Left lung (tissue), 10 donors: ENCODE data around the gene TIE1. TPM values are rescaled to one million over a fixed set of nuclear protein-coding genes. Genes with fewer than 3 reads are reported as not detected.

Source experiments
- ATAC-seq: fragments of 200-7000 bp; cut with Tn5 transposase; one replicate; pipeline ENCODE4 v1.9.1; 2020; ENCODE audit warnings: moderate library complexity
- DNase-seq, 4 donors: peaks; one replicate each; pipeline ENCODE4 v3.0.0-alpha.2; 2013 to 2020
- H3K27ac ChIP-seq, 2 donors: fragments of 200-600 bp; sonication (generic) in 1 of 2; one replicate each; pipeline versions ENCODE4 v1.5.0 to v1.8.0; 2020 to 2021
- H3K27me3 ChIP-seq, 2 donors: fragments of 200-600 bp; sonication (generic) in 1 of 2; one replicate each; pipeline versions ENCODE4 v1.5.0 to v1.8.0; 2020 to 2021
- H3K36me3 ChIP-seq, 2 donors: fragments of 200-600 bp; sonication (generic) in 1 of 2; one replicate each; pipeline versions ENCODE4 v1.5.0 to v1.8.0; 2020 to 2021
- H3K4me1 ChIP-seq, 2 donors: fragments of 200-600 bp; one replicate each; pipeline ENCODE4 v1.8.0; 2021
- H3K4me3 ChIP-seq, 2 donors: fragments of 200-600 bp; sonication (generic) in 1 of 2; one replicate each; pipeline versions ENCODE4 v1.5.0 to v1.8.0; 2020 to 2021; ENCODE audit warnings: mild to moderate bottlenecking in 1 of 2
- H3K9me3 ChIP-seq, 2 donors: fragments of 200-600 bp; sonication (generic) in 1 of 2; one replicate each; pipeline versions ENCODE4 v1.5.0 to v1.8.0; 2020 to 2021
- CTCF ChIP-seq, 2 donors: fragments of 200-600 bp; sonication (generic) in 1 of 2; IDR thresholded peaks; one replicate each; pipeline versions ENCODE4 v1.5.0 to v1.8.0; 2021; ENCODE audit warnings: antibody characterized with exemption in 2 of 2
- intact Hi-C, 2 donors: fragments of 100-400 bp; cut with DNase I; formaldehyde crosslinking; loops; one replicate each; pipeline versions ENCODE4 v1.11.2 to v1.14.2; 2022
- polyA plus RNA-seq, 6 donors: library from polyadenylated mRNA; unstranded; fragments of 120-200 nt; gene quantifications; one replicate each; pipeline ENCODE4 v1.2.1, GENCODE V29; 2013; ENCODE audit not compliant: insufficient read length in 6 of 6
- total RNA-seq, 2 donors: library from RNA; stranded (reverse); fragmentation: NEBNext Ultra II Directional; extraction: Animal tissue kit (Norgen Biotek cat#: 25700); gene quantifications; one replicate each; pipeline ENCODE4 v1.2.1, GENCODE V29; 2021
- donor health status: DM: no; HTN: yes; CAD: no.
- donor health status: DM: no; HTN: no; CAD: no.

TIE1 gene
- total and polyA plus RNA-seq, 8 donors: 38.5 to 110 (median 92.0) TPM

GRCh38 chr1:43312663-43313515 lies 12.1 kb downstream of the TIE1 start:
- H3K27ac ChIP-seq: no peak overlapping the region
- no peak overlapping the region for H3K4me3 ChIP-seq
- H3K27me3 ChIP-seq: no peaks in the 10 kb centered on the region
- H3K9me3 ChIP-seq: no peaks in the 10 kb centered on the region
- TF ChIP-seq CTCF (IDR thresholded peaks at IDR 0.05): no peak
- DNase-seq (peak in 2 of 4 donors; percentile 30 to 65), ATAC-seq (no peak)
- no peaks in the 10 kb centered on the region for H3K4me1 ChIP-seq
- intact Hi-C loops: no loop called here
- peaks cover 0 to 27% of the 10 kb centered on the region in 2 donors for H3K36me3 ChIP-seq

- no peaks in the 10 kb centered on the region for H3K9me3 ChIP-seq
- intact Hi-C loops: no loop called here
- H3K27me3 ChIP-seq: no peaks in the 10 kb centered on the region
- H3K27ac ChIP-seq: no peak overlapping the region
- ATAC-seq (no peak), DNase-seq (peak in 1 of 4 donors; percentile 77)
- H3K4me3 ChIP-seq: no peak overlapping the region
- TF ChIP-seq CTCF (IDR thresholded peaks at IDR 0.05): no peak
- H3K36me3 ChIP-seq: peaks cover 0 to 27% of the 10 kb centered on the region in 2 donors
- no peaks in the 10 kb centered on the region for H3K4me1 ChIP-seq
Measured at GRCh38 chr1:43313771-43314170, 13.0 kb downstream of the TIE1 start.

- Histone ChIP-seq H3K9me3 (no peaks in the 10 kb centered on the region), H3K4me3 (no peak overlapping the region), H3K27me3 (no peaks in the 10 kb centered on the region), H3K36me3 (peaks cover 0 to 28% of the 10 kb centered on the region in 2 donors), H3K4me1 (no peaks in the 10 kb centered on the region), H3K27ac (no peak overlapping the region)
- intact Hi-C loops: no loop called here
- no peak for ATAC-seq
- no peak for TF ChIP-seq CTCF (IDR thresholded peaks at IDR 0.05)
- DNase-seq: peak in 1 of 4 donors; percentile 13
Measured at GRCh38 chr1:43314233-43314632, 13.5 kb downstream of the TIE1 start.

GRCh38 chr1:43315481-43315880 lies 14.7 kb downstream of the TIE1 start:
- Histone ChIP-seq H3K4me1 (no peaks in the 10 kb centered on the region), H3K27me3 (no peaks in the 10 kb centered on the region), H3K4me3 (no peak overlapping the region), H3K36me3 (peaks cover 0 to 33% of the 10 kb centered on the region in 2 donors), H3K27ac (no peak overlapping the region), H3K9me3 (no peaks in the 10 kb centered on the region)
- no peak for TF ChIP-seq CTCF (IDR thresholded peaks at IDR 0.05)
- DNase-seq (no peak), ATAC-seq (no peak)
- intact Hi-C loops: no loop called here

- intact Hi-C loops: no loop called here
- no peak overlapping the region for H3K4me3 ChIP-seq
- no peak overlapping the region for H3K27ac ChIP-seq
- H3K4me1 ChIP-seq: no peaks in the 10 kb centered on the region
- peak in 2 of 4 donors; percentile 3 to 28 for DNase-seq
- TF ChIP-seq CTCF (IDR thresholded peaks at IDR 0.05): no peak
- H3K27me3 ChIP-seq: no peaks in the 10 kb centered on the region
- H3K36me3 ChIP-seq: peaks cover 0 to 34% of the 10 kb centered on the region in 2 donors
- H3K9me3 ChIP-seq: no peaks in the 10 kb centered on the region
- no peak for ATAC-seq
Measured at GRCh38 chr1:43315963-43316737, 15.4 kb downstream of the TIE1 start.
